MCF 10A (cell line): ENCODE measurements around the gene LUZP4. TPM values are rescaled to one million over a fixed set of nuclear protein-coding genes. Genes with fewer than 3 reads are reported as not detected.

Source experiments
- BruUV-seq: library from RNA; stranded (reverse); fragments of 400-500 nt; replicated peaks from 2 replicates; lab custom pipeline; 2021; lab: Mats Ljungman, UMichigan
- CTCF ChIA-PET: fragments of 300-600 bp; sonication (Branson Sonifier 250); formaldehyde crosslinking; extraction: SDS; loops from one replicate; lab custom pipeline; 2021; ENCODE audit warnings: antibody characterized with exemption, inconsistent platforms; lab: Yijun Ruan, JAX
- POLR2A ChIA-PET: fragments of 300-600, 350-650 bp; sonication (Branson Sonifier 250); formaldehyde crosslinking; extraction: SDS; loops from one replicate; lab custom pipeline; 2020; ENCODE audit warnings: antibody characterized with exemption, inconsistent platforms; lab: Yijun Ruan, JAX
- DNase-seq: peaks from one replicate; pipeline ENCODE4 v3.0.0-alpha.2; 2018; ENCODE audit not compliant: unreplicated experiment
- H3K27ac Mint-ChIP-seq: one replicate; pipeline ENCODE4 v1.8.0; 2022; ENCODE audit warnings: mild to moderate bottlenecking, low read depth, mixed read lengths; ENCODE audit not compliant: unreplicated experiment
- H3K27me3 Mint-ChIP-seq: one replicate; pipeline ENCODE4 v1.8.0; 2022; ENCODE audit warnings: mixed read lengths; ENCODE audit not compliant: insufficient read depth, unreplicated experiment
- H3K36me3 Mint-ChIP-seq: one replicate; pipeline ENCODE4 v1.8.0; 2022; ENCODE audit warnings: mild to moderate bottlenecking, moderate library complexity, mixed read lengths; ENCODE audit not compliant: insufficient read depth, unreplicated experiment
- H3K4me1 Mint-ChIP-seq: one replicate; pipeline ENCODE4 v1.8.0; 2022; ENCODE audit warnings: mixed read lengths; ENCODE audit not compliant: insufficient read depth, unreplicated experiment
- H3K4me3 Mint-ChIP-seq: one replicate; pipeline ENCODE4 v1.8.0; 2022; ENCODE audit warnings: mild to moderate bottlenecking, moderate library complexity, mixed read lengths; ENCODE audit not compliant: unreplicated experiment
- H3K9me3 Mint-ChIP-seq: one replicate; pipeline ENCODE4 v1.8.0; 2022; ENCODE audit warnings: mixed read lengths; ENCODE audit not compliant: unreplicated experiment
- CTCF ChIP-seq: fragments of 200-600 bp; IDR thresholded peaks from one replicate; pipeline ENCODE4 v1.8.0; 2022; ENCODE audit warnings: antibody characterized with exemption, mild to moderate bottlenecking; ENCODE audit not compliant: unreplicated experiment
- intact Hi-C: fragments of 100-400 bp; cut with micrococcal nuclease; formaldehyde crosslinking; loops from 2 replicates; pipeline ENCODE4 v1.14.1; 2022
- total RNA-seq: library from RNA; stranded (reverse); gene quantifications from 2 replicates; pipeline ENCODE4 v1.2.3, GENCODE V29; 2022

The LUZP4 gene
- total RNA-seq, 1 experiment from 2014 or later: not detected

GRCh38 chrX:115297189-115297588 lies 7.7 kb downstream of the LUZP4 start:
- TF ChIP-seq CTCF: no peak
- H3K27me3 Mint-ChIP-seq: peaks cover 62% of the 10 kb centered on the region
- H3K9me3 Mint-ChIP-seq: no peaks in the 10 kb centered on the region
- H3K4me1 Mint-ChIP-seq: no peaks in the 10 kb centered on the region
- ChIA-PET POLR2A (interaction anchor here (0.6 kb wide), 1 partner anchor 350 kb away, joined by 4 read pairs; no protein-coding TSS in a partner anchor), CTCF (no interaction called here)
- BruUV-seq: no TSS peak
- no peak overlapping the region for H3K4me3 Mint-ChIP-seq
- intact Hi-C loops: no loop called here
- no peak for DNase-seq
- H3K36me3 Mint-ChIP-seq: no peaks in the 10 kb centered on the region
- H3K27ac Mint-ChIP-seq: no peak overlapping the region

GRCh38 chrX:115311139-115311538 lies 21.6 kb downstream of the LUZP4 start:
- Mint-ChIP-seq H3K9me3 (no peaks in the 10 kb centered on the region), H3K4me1 (no peaks in the 10 kb centered on the region), H3K36me3 (no peaks in the 10 kb centered on the region), H3K4me3 (no peak overlapping the region), H3K27ac (no peak overlapping the region), H3K27me3 (peaks cover 76% of the 10 kb centered on the region)
- no TSS peak for BruUV-seq
- POLR2A ChIA-PET: no interaction called here
- no peak for DNase-seq
- CTCF ChIA-PET: interaction anchor here (1.0 kb wide), 1 partner anchor 18 kb away, joined by 3 read pairs; no protein-coding TSS in a partner anchor
- intact Hi-C loops: no loop called here
- no peak for TF ChIP-seq CTCF

- POLR2A ChIA-PET: no interaction called here
- BruUV-seq: no TSS peak
- TF ChIP-seq CTCF: no peak
These were observed 22.1 kb downstream of the LUZP4 start for GRCh38 chrX:115311601-115312001.

GRCh38 chrX:115318139-115318538 lies 28.6 kb downstream of the LUZP4 start:
- H3K9me3 Mint-ChIP-seq: no peaks in the 10 kb centered on the region
- intact Hi-C loops: no loop called here

More at GRCh38 chrX:115311601-115312001, 22.1 kb downstream of the LUZP4 start:
- CTCF ChIA-PET: interaction anchor here (0.6 kb wide), 1 partner anchor 301 kb away, joined by 3 read pairs; no protein-coding TSS in a partner anchor
- no peak overlapping the region for H3K27ac Mint-ChIP-seq
- H3K4me3 Mint-ChIP-seq: no peak overlapping the region
- no peaks in the 10 kb centered on the region for H3K4me1 Mint-ChIP-seq
- peaks cover 76% of the 10 kb centered on the region for H3K27me3 Mint-ChIP-seq
- intact Hi-C loops: no loop called here
- no peaks in the 10 kb centered on the region for H3K36me3 Mint-ChIP-seq
- DNase-seq: no peak
- no peaks in the 10 kb centered on the region for H3K9me3 Mint-ChIP-seq

More at GRCh38 chrX:115318139-115318538, 28.6 kb downstream of the LUZP4 start:
- BruUV-seq: no TSS peak
- ChIA-PET CTCF (no interaction called here), POLR2A (no interaction called here)
- DNase-seq: no peak
- no peak overlapping the region for H3K27ac Mint-ChIP-seq
- no peak overlapping the region for H3K4me3 Mint-ChIP-seq
- TF ChIP-seq CTCF: no peak
- peaks cover 93% of the 10 kb centered on the region for H3K27me3 Mint-ChIP-seq
- H3K36me3 Mint-ChIP-seq: no peaks in the 10 kb centered on the region
- H3K4me1 Mint-ChIP-seq: no peaks in the 10 kb centered on the region
